ENCODE data around the gene NFIB.

DNA sequence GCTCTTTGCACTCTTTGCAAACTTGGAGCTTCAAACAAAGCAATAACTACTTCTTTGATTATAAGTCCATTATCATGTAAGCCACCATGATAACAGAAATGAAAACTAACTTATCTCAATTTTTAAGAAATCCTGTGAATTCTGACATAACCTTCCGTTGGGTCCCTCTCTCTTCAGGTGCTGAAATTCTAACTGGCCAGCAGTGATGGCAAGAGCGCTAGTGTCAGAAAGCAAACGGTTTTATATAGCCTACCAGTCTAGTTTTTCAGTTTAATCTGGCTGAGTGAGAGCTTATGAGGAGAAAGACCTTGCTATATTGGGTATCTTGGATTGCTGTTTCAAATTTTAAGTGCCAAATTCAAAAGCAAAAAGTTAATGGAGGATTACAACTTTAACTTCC, 13.4 kb downstream of the NFIB start:
- TF ChIP-seq POLR2AphosphoS5 (IDR thresholded peaks at IDR 0.05) (no peak), CTCF (IDR thresholded peaks at IDR 0.05) (no peak), POLR2A (IDR thresholded peaks at IDR 0.05) (no peak)
